PFSK-1 (cell line): Measurements from ENCODE around the gene RNF224.

Experiments used
- FOXP2 ChIP-seq: optimal IDR thresholded peaks from 2 replicates; pipeline ENCODE3; 2011; ENCODE audit warnings: borderline replicate concordance, control low read depth, inconsistent platforms; ENCODE audit not compliant: insufficient read depth; ENCODE audit errors: extremely low read length, extremely low read depth
- POLR2AphosphoS5 ChIP-seq: IDR thresholded peaks from 2 replicates; pipeline ENCODE4 v1.6.1; 2012; ENCODE audit warnings: low read depth, mild to moderate bottlenecking, control low read depth, low read length, moderate library complexity
- REST ChIP-seq, 2 experiments: IDR thresholded peaks; 2 replicates each; pipeline versions ENCODE4 v1.6.1 to v1.8.0; 2011 to 2012; ENCODE audit warnings: low read depth in 2 of 2, low read length in 2 of 2, control low read depth in 1 of 2, inconsistent platforms in 1 of 2, mild to moderate bottlenecking in 1 of 2, moderate library complexity in 1 of 2; ENCODE audit not compliant: insufficient read depth in 1 of 2
- SIN3A ChIP-seq: IDR thresholded peaks from 2 replicates; pipeline ENCODE4 v1.6.1; 2012; ENCODE audit warnings: mild to moderate bottlenecking, low read length, moderate library complexity, borderline replicate concordance; ENCODE audit not compliant: insufficient read depth
- TAF1 ChIP-seq: IDR thresholded peaks from 2 replicates; pipeline ENCODE4 v1.6.1; 2012; ENCODE audit warnings: low read length, control low read depth, borderline replicate concordance; ENCODE audit not compliant: insufficient read depth

RNF224 gene

GRCh38 chr9:137224830-137225694, 2.2 kb upstream of the RNF224 start, which contains the start of gene CYSRT1:
Gene CYSRT1, plus strand, starts transcription at chr9:137225174. Its CDS starts 448 bp downstream, at chr9:137225622.
- TF ChIP-seq REST (IDR thresholded peaks at IDR 0.05; ENCODE audit: insufficient read depth in 1 of 2, low read depth in 2 of 2, low read length in 2 of 2): no peak
- TF ChIP-seq SIN3A: no peak
- TF ChIP-seq TAF1: no peak
- no peak for TF ChIP-seq FOXP2
- no peak for TF ChIP-seq POLR2AphosphoS5

GRCh38 chr9:137225699-137226331, 1.5 kb upstream of the RNF224 start:
- TF ChIP-seq SIN3A (no peak), FOXP2 (no peak), REST (IDR thresholded peaks at IDR 0.05; ENCODE audit: insufficient read depth in 1 of 2, low read depth in 2 of 2, low read length in 2 of 2) (no peak), TAF1 (no peak), POLR2AphosphoS5 (no peak)

GRCh38 chr9:137226338-137227053, 806 bp upstream of the RNF224 start:
- TF ChIP-seq SIN3A: no peak
- no peak for TF ChIP-seq FOXP2
- TF ChIP-seq TAF1: no peak
- no peak for TF ChIP-seq POLR2AphosphoS5
- no peak for TF ChIP-seq REST (IDR thresholded peaks at IDR 0.05; ENCODE audit: insufficient read depth in 1 of 2, low read depth in 2 of 2, low read length in 2 of 2)

- TF ChIP-seq POLR2AphosphoS5: no peak
- TF ChIP-seq REST (IDR thresholded peaks at IDR 0.05; ENCODE audit: insufficient read depth in 1 of 2, low read depth in 2 of 2, low read length in 2 of 2): no peak
- TF ChIP-seq FOXP2: no peak
- no peak for TF ChIP-seq SIN3A
- no peak for TF ChIP-seq TAF1
Measured at GRCh38 chr9:137227853-137228505, 677 bp downstream of the RNF224 start.
